ENCODE measurements around the gene NTMT1. TPM values are rescaled to one million over a fixed set of nuclear protein-coding genes. Genes with fewer than 3 reads are reported as not detected.

Gene NTMT1
- total RNA-seq, 1 experiment from 2014 or later: 50.2 TPM

GRCh38 chr9:129655154-129655553 lies 29.2 kb downstream of the NTMT1 start:
- no peaks in the 10 kb centered on the region for H3K36me3 ChIP-seq (ENCODE audit: low read depth, low read length)
- POLR2A ChIA-PET (ENCODE audit: unreplicated experiment): no interaction called here
- no peak for ATAC-seq
- DNase-seq: no peak
- no peaks in the 10 kb centered on the region for H3K9me3 ChIP-seq (ENCODE audit: low read length)
- no TSS peak for BruUV-seq (replicated peaks)
- no peak overlapping the region for H3K27ac ChIP-seq (ENCODE audit: low read length)
- H3K9me2 ChIP-seq (replicated peaks; ENCODE audit: low read length): no peaks in the 10 kb centered on the region
- no peaks in the 10 kb centered on the region for H3F3A ChIP-seq (ENCODE audit: low read length, unreplicated experiment)
- no peak overlapping the region for H3K4me2 ChIP-seq (ENCODE audit: low read length)
- intact Hi-C loops (cut with micrococcal nuclease): no loop called here
- H4K20me1 ChIP-seq (ENCODE audit: low read length): no peaks in the 10 kb centered on the region
- TF ChIP-seq, protein P1, sequence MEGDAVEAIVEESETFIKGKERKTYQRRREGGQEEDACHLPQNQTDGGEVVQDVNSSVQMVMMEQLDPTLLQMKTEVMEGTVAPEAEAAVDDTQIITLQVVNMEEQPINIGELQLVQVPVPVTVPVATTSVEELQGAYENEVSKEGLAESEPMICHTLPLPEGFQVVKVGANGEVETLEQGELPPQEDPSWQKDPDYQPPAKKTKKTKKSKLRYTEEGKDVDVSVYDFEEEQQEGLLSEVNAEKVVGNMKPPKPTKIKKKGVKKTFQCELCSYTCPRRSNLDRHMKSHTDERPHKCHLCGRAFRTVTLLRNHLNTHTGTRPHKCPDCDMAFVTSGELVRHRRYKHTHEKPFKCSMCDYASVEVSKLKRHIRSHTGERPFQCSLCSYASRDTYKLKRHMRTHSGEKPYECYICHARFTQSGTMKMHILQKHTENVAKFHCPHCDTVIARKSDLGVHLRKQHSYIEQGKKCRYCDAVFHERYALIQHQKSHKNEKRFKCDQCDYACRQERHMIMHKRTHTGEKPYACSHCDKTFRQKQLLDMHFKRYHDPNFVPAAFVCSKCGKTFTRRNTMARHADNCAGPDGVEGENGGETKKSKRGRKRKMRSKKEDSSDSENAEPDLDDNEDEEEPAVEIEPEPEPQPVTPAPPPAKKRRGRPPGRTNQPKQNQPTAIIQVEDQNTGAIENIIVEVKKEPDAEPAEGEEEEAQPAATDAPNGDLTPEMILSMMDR (conservative IDR thresholded peaks at IDR 0.05; ENCODE audit: low read depth, low read length): no peak
- TF ChIP-seq EZH2 (IDR thresholded peaks at IDR 0.05; ENCODE audit: low read length, unreplicated experiment) (no peak), EZH2phosphoT487 (IDR thresholded peaks at IDR 0.05; ENCODE audit: borderline replicate concordance, low read length) (no peak)
- H2AFZ ChIP-seq (ENCODE audit: low read length): no peak overlapping the region
- CTCF ChIA-PET: no interaction called here
- H3K27me3 ChIP-seq (ENCODE audit: low read length): no peaks in the 10 kb centered on the region
- H3K79me2 ChIP-seq (ENCODE audit: low read length): no peaks in the 10 kb centered on the region
- no peak overlapping the region for H3K4me3 ChIP-seq (ENCODE audit: low read length)
- H3K4me1 ChIP-seq (ENCODE audit: insufficient read depth, low read length): peaks cover 12% of the 10 kb centered on the region
- H3K9ac ChIP-seq (ENCODE audit: low read length): no peak overlapping the region

DNA sequence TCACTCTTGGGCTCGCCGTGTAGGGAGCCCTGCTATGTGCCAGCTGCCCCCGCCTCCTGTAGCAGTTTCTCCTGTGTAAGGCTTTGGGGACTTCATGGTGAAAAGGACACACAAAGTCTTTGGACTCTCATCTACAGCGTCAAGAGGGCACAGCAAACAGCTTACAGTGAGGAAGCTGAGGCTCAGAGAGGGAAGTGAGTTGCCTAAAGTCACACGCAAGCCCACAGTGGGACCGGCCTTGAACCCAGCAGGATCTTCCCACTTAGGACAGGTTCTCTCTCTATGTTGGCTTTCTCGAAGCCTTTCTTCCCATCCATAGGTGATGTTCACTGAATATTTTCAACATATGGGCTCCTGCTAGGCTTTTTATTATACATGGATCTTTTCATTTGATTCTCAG lies 29.7 kb downstream of the NTMT1 start:
- Histone ChIP-seq H2AFZ (ENCODE audit: low read length) (no peak overlapping the region), H3K9me2 (replicated peaks; ENCODE audit: low read length) (no peaks in the 10 kb centered on the region), H3K4me1 (ENCODE audit: insufficient read depth, low read length) (peaks cover 12% of the 10 kb centered on the region), H3K4me3 (ENCODE audit: low read length) (no peak overlapping the region), H3K9ac (ENCODE audit: low read length) (no peak overlapping the region), H3K4me2 (ENCODE audit: low read length) (no peak overlapping the region), H3K9me3 (ENCODE audit: low read length) (no peaks in the 10 kb centered on the region), H3K27me3 (ENCODE audit: low read length) (no peaks in the 10 kb centered on the region), H3K36me3 (ENCODE audit: low read depth, low read length) (no peaks in the 10 kb centered on the region), H3K27ac (ENCODE audit: low read length) (no peak overlapping the region), H3K79me2 (ENCODE audit: low read length) (no peaks in the 10 kb centered on the region), H4K20me1 (ENCODE audit: low read length) (no peaks in the 10 kb centered on the region), H3F3A (ENCODE audit: low read length, unreplicated experiment) (no peaks in the 10 kb centered on the region)
- ChIA-PET POLR2A (ENCODE audit: unreplicated experiment) (no interaction called here), CTCF (no interaction called here)
- BruUV-seq (replicated peaks): no TSS peak
- intact Hi-C loops (cut with micrococcal nuclease): no loop called here
- DNase-seq: no peak
- no peak for ATAC-seq
- no peak for TF ChIP-seq EZH2 (IDR thresholded peaks at IDR 0.05; ENCODE audit: low read length, unreplicated experiment)
- TF ChIP-seq EZH2phosphoT487 (IDR thresholded peaks at IDR 0.05; ENCODE audit: borderline replicate concordance, low read length): no peak
- TF ChIP-seq, protein P1 (conservative IDR thresholded peaks at IDR 0.05; ENCODE audit: low read depth, low read length): no peak

DNA sequence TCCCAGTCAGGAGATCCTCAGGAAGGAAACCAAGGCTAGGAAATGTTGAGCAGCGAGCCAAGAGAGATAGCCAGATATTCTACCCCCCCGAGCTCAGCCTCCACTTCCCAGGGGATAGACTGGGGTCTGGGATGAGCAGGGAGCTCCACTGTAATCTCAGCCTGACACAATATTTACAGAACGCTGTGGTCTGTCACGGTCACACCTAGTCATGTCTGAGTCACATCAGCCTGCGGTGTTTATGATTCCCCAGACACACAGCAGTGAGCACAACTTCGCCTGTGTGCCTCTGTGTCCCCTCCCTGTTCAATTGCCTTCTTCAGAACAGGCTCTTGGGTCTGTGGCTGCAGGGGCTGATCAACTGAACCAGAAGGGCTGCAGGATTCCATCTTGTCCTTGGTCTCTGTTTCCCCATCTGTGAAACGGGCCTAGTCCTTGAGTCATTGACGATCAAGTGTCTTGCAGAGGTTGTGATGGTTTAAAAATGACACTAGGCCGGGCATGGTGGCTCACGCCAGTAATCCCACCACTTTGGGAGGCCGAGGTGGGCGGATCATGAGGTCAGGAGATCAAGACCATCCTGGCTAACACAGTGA lies 30.9 kb downstream of the NTMT1 start:
- Histone ChIP-seq H3K4me1 (ENCODE audit: insufficient read depth, low read length) (peaks cover 12% of the 10 kb centered on the region), H3K4me3 (ENCODE audit: low read length) (no peak overlapping the region), H3K79me2 (ENCODE audit: low read length) (no peaks in the 10 kb centered on the region), H3K9me2 (replicated peaks; ENCODE audit: low read length) (no peaks in the 10 kb centered on the region), H3F3A (ENCODE audit: low read length, unreplicated experiment) (no peaks in the 10 kb centered on the region), H4K20me1 (ENCODE audit: low read length) (no peaks in the 10 kb centered on the region), H3K9ac (ENCODE audit: low read length) (no peak overlapping the region), H3K27me3 (ENCODE audit: low read length) (no peaks in the 10 kb centered on the region), H3K27ac (ENCODE audit: low read length) (no peak overlapping the region), H3K36me3 (ENCODE audit: low read depth, low read length) (no peaks in the 10 kb centered on the region), H3K9me3 (ENCODE audit: low read length) (no peaks in the 10 kb centered on the region), H3K4me2 (ENCODE audit: low read length) (peak overlapping the region; percentile 55; the same call in 1 of the 2 replicates), H2AFZ (ENCODE audit: low read length) (no peak overlapping the region)
- DNase-seq (peak; percentile 87), ATAC-seq (peak; percentile 100)
- intact Hi-C loops (cut with micrococcal nuclease): no loop called here
- ChIA-PET CTCF (interaction anchor here (0.7 kb wide), 2 partner anchors 70 to 493 kb away, joined by 3 read pairs; no protein-coding TSS in a partner anchor), POLR2A (ENCODE audit: unreplicated experiment) (no interaction called here)
- no TSS peak for BruUV-seq (replicated peaks)
- TF ChIP-seq, protein P1 (conservative IDR thresholded peaks at IDR 0.05; ENCODE audit: low read depth, low read length): no peak
- TF ChIP-seq EZH2phosphoT487 (IDR thresholded peaks at IDR 0.05; ENCODE audit: borderline replicate concordance, low read length) (no peak), EZH2 (IDR thresholded peaks at IDR 0.05; ENCODE audit: low read length, unreplicated experiment) (no peak)

All from PC-3 (cell line).